Activated T-cell treated with anti-CD3 and anti-CD28 coated beads, Interleukin-2, amount 50 U/mL, for 24 hours (primary cell): ENCODE measurements around the gene GEMIN5.
A peak's percentile ranks its signal among the peaks of the same experiment; 100 is the strongest.
"Not testable (repeated sequence)": the region's sequence is repeated elsewhere in the genome, so short reads cannot be mapped to it uniquely, and the experiment has no call there.

ENCODE experiments used
- DNase-seq: peaks from one replicate; pipeline ENCODE4 v3.0.0-alpha.2; 2020
- H3K27ac Mint-ChIP-seq: 2 replicates; pipeline ENCODE4 v1.8.0; 2020; ENCODE audit warnings: mild to moderate bottlenecking, mixed read lengths
- H3K27me3 Mint-ChIP-seq: 2 replicates; pipeline ENCODE4 v1.8.0; 2020; ENCODE audit warnings: mixed read lengths
- H3K36me3 Mint-ChIP-seq: 2 replicates; pipeline ENCODE4 v1.8.0; 2020; ENCODE audit warnings: low read depth, mixed read lengths
- H3K4me1 Mint-ChIP-seq: 2 replicates; pipeline ENCODE4 v1.8.0; 2020; ENCODE audit warnings: low read depth, mixed read lengths
- H3K4me3 Mint-ChIP-seq: 2 replicates; pipeline ENCODE4 v1.8.0; 2020; ENCODE audit warnings: mild to moderate bottlenecking, moderate library complexity, mixed read lengths
- H3K9me3 Mint-ChIP-seq: 2 replicates; pipeline ENCODE4 v1.8.0; 2020; ENCODE audit warnings: mixed read lengths

The GEMIN5 gene

GRCh38 chr5:154937718-154938466 lies at the start of gene GEMIN5:
Gene GEMIN5, minus strand, starts transcription at chr5:154938211. Its CDS starts 78 bp downstream, at chr5:154938133.
- Mint-ChIP-seq H3K4me1 (peaks cover 63% of the 10 kb centered on the region), H3K27ac (peak within 1 kb of the TSS; percentile 90), H3K36me3 (peaks cover 64% of the 10 kb centered on the region), H3K27me3 (no peaks in the 10 kb centered on the region), H3K4me3 (peak within 1 kb of the TSS; percentile 92), H3K9me3 (no peaks in the 10 kb centered on the region)
- peak; percentile 90 for DNase-seq

- peaks cover 26% of the 10 kb centered on the region for H3K27me3 Mint-ChIP-seq
- H3K9me3 Mint-ChIP-seq = no peaks in the 10 kb centered on the region
- no peaks in the 10 kb centered on the region for H3K36me3 Mint-ChIP-seq
- H3K27ac Mint-ChIP-seq = no peak overlapping the region
- no peak overlapping the region for H3K4me3 Mint-ChIP-seq
- H3K4me1 Mint-ChIP-seq = no peaks in the 10 kb centered on the region
- DNase-seq = no peak
Measured at GRCh38 chr5:154986151-154986550, 48.1 kb upstream of the GEMIN5 start.

GRCh38 chr5:154984946-154985516 lies 47.0 kb upstream of the GEMIN5 start:
- DNase-seq = no peak
- Mint-ChIP-seq H3K9me3 (no peaks in the 10 kb centered on the region), H3K4me1 (no peaks in the 10 kb centered on the region), H3K36me3 (no peaks in the 10 kb centered on the region), H3K27ac (no peak overlapping the region), H3K27me3 (peaks cover 23% of the 10 kb centered on the region), H3K4me3 (no peak overlapping the region)

- not testable (repeated sequence) for DNase-seq
Measured at GRCh38 chr5:154978294-154978693, 40.3 kb upstream of the GEMIN5 start.

GRCh38 chr5:154977409-154977808 lies 39.4 kb upstream of the GEMIN5 start:
- H3K27me3 Mint-ChIP-seq = no peaks in the 10 kb centered on the region
- peaks cover 10% of the 10 kb centered on the region for H3K4me1 Mint-ChIP-seq
- no peak overlapping the region for H3K27ac Mint-ChIP-seq
- no peak for DNase-seq
- peaks cover 14% of the 10 kb centered on the region for H3K36me3 Mint-ChIP-seq
- no peak overlapping the region for H3K4me3 Mint-ChIP-seq
- H3K9me3 Mint-ChIP-seq = peaks cover 4% of the 10 kb centered on the region

More at GRCh38 chr5:154978294-154978693, 40.3 kb upstream of the GEMIN5 start:
- not testable (repeated sequence) for H3K9me3 Mint-ChIP-seq, H3K27ac Mint-ChIP-seq, H3K27me3 Mint-ChIP-seq, H3K4me3 Mint-ChIP-seq, H3K4me1 Mint-ChIP-seq
- peaks cover 14% of the 10 kb centered on the region for H3K36me3 Mint-ChIP-seq

GRCh38 chr5:154976082-154976481 lies 38.1 kb upstream of the GEMIN5 start:
- H3K4me3 Mint-ChIP-seq, H3K27me3 Mint-ChIP-seq, H3K27ac Mint-ChIP-seq, DNase-seq, H3K4me1 Mint-ChIP-seq, H3K9me3 Mint-ChIP-seq: not testable (repeated sequence)
- peaks cover 17% of the 10 kb centered on the region for H3K36me3 Mint-ChIP-seq

- no peak overlapping the region for H3K4me3 Mint-ChIP-seq
- no peaks in the 10 kb centered on the region for H3K27me3 Mint-ChIP-seq
- no peak for DNase-seq
- no peak overlapping the region for H3K27ac Mint-ChIP-seq
- H3K4me1 Mint-ChIP-seq = peaks cover 5% of the 10 kb centered on the region
- peaks cover 4% of the 10 kb centered on the region for H3K9me3 Mint-ChIP-seq
- peaks cover 46% of the 10 kb centered on the region for H3K36me3 Mint-ChIP-seq
Measured at GRCh38 chr5:154972476-154973080, 34.6 kb upstream of the GEMIN5 start.

GRCh38 chr5:154971501-154971900 lies 33.5 kb upstream of the GEMIN5 start:
- Mint-ChIP-seq H3K4me1 (no peaks in the 10 kb centered on the region), H3K36me3 (peaks cover 52% of the 10 kb centered on the region), H3K4me3 (no peak overlapping the region), H3K27ac (no peak overlapping the region), H3K27me3 (no peaks in the 10 kb centered on the region), H3K9me3 (peaks cover 4% of the 10 kb centered on the region)
- no peak for DNase-seq

- Mint-ChIP-seq H3K27me3 (no peaks in the 10 kb centered on the region), H3K4me3 (no peak overlapping the region), H3K27ac (no peak overlapping the region), H3K36me3 (peaks cover 52% of the 10 kb centered on the region), H3K9me3 (peaks cover 2% of the 10 kb centered on the region), H3K4me1 (no peaks in the 10 kb centered on the region)
- no peak for DNase-seq
Measured at GRCh38 chr5:154970759-154971158, 32.7 kb upstream of the GEMIN5 start.

- no peaks in the 10 kb centered on the region for H3K27me3 Mint-ChIP-seq
- H3K27ac Mint-ChIP-seq = no peak overlapping the region
- H3K4me1 Mint-ChIP-seq = no peaks in the 10 kb centered on the region
- no peak for DNase-seq
- H3K9me3 Mint-ChIP-seq = no peaks in the 10 kb centered on the region
- H3K36me3 Mint-ChIP-seq = peaks cover 67% of the 10 kb centered on the region
- H3K4me3 Mint-ChIP-seq = no peak overlapping the region
Measured at GRCh38 chr5:154968953-154969352, 30.9 kb upstream of the GEMIN5 start.

GRCh38 chr5:154967421-154968024 lies 29.5 kb upstream of the GEMIN5 start:
- Mint-ChIP-seq H3K27ac (no peak overlapping the region), H3K4me3 (no peak overlapping the region), H3K36me3 (peaks cover 76% of the 10 kb centered on the region), H3K9me3 (no peaks in the 10 kb centered on the region), H3K27me3 (no peaks in the 10 kb centered on the region), H3K4me1 (no peaks in the 10 kb centered on the region)
- DNase-seq = no peak

- DNase-seq = no peak
- Mint-ChIP-seq H3K27ac (no peak overlapping the region), H3K4me1 (no peaks in the 10 kb centered on the region), H3K27me3 (no peaks in the 10 kb centered on the region), H3K36me3 (peaks cover 83% of the 10 kb centered on the region), H3K9me3 (no peaks in the 10 kb centered on the region), H3K4me3 (no peak overlapping the region)
Measured at GRCh38 chr5:154966874-154967273, 28.9 kb upstream of the GEMIN5 start.

GRCh38 chr5:154966081-154966841 lies 28.2 kb upstream of the GEMIN5 start:
- peaks cover 86% of the 10 kb centered on the region for H3K36me3 Mint-ChIP-seq
- no peaks in the 10 kb centered on the region for H3K27me3 Mint-ChIP-seq
- H3K4me3 Mint-ChIP-seq = no peak overlapping the region
- no peaks in the 10 kb centered on the region for H3K4me1 Mint-ChIP-seq
- H3K9me3 Mint-ChIP-seq = no peaks in the 10 kb centered on the region
- DNase-seq = no peak
- no peak overlapping the region for H3K27ac Mint-ChIP-seq

GRCh38 chr5:154962494-154962893 lies 24.5 kb upstream of the GEMIN5 start:
- Mint-ChIP-seq H3K9me3 (no peaks in the 10 kb centered on the region), H3K4me1 (no peaks in the 10 kb centered on the region), H3K27me3 (no peaks in the 10 kb centered on the region), H3K36me3 (peaks cover 85% of the 10 kb centered on the region), H3K27ac (no peak overlapping the region), H3K4me3 (no peak overlapping the region)
- no peak for DNase-seq
